ENCODE data around the gene LIMK2. TPM values are rescaled to one million over a fixed set of nuclear protein-coding genes. Genes with fewer than 3 reads are reported as not detected.
"Not testable (repeated sequence)": the region's sequence is repeated elsewhere in the genome, so short reads cannot be mapped to it uniquely, and the experiment has no call there.

LIMK2 gene
- total RNA-seq = 10 to 100 TPM; 59.5 to 61.4 TPM

DNA sequence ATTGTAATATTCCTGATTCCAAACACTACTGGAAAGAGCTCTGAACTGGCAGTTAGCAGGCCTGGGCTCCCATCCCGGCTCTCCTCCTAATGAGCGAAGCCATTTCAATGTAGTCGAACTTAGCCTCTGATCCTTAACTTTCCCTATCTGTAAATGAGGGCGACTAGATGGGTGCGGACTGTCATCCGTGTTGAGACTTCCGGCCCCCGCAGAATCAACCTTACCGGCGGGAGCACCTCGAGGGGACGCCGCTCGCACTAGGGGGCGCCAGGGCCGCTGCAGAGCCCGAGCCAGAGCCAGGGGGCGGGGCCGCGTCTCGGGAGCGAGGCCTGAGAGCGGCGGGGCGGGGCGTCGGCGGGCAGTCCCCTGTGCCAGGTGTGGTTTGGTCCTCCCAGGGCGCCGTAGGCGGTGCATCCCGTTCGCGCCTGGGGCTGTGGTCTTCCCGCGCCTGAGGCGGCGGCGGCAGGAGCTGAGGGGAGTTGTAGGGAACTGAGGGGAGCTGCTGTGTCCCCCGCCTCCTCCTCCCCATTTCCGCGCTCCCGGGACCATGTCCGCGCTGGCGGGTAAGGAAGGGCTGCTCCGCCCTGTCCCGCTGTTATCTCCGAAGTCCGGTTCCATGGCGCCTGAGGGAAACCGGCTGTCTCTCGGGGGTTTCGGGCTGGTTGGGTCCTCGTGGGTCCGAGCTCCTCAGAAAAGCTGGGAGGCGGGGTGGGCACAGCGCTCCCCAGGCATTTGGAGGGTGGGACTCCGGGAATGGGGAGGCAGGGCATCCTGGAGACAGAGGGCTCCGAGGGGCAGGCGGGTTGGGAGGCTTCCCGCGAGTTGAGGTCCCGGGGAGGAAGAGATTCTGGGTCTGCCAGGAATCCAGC lies at the start of gene LIMK2:
LIMK2 (plus strand) TSS at position 437 of the 869 bp plus-strand sequence; CDS start at position 548, 111 bp downstream.
- ATAC-seq (replicated peaks) = peak; percentile 97
- Mint-ChIP-seq H3K27me3 (no peaks in the 10 kb centered on the region), H3K4me1 (peaks cover 29% of the 10 kb centered on the region), H3K4me3 (peak within 1 kb of the TSS; percentile 89), H3K27ac (peak within 1 kb of the TSS; percentile 66), H3K36me3 (ENCODE audit: low read depth) (peaks cover 33% of the 10 kb centered on the region), H3K9me3 (no peaks in the 10 kb centered on the region)

DNA sequence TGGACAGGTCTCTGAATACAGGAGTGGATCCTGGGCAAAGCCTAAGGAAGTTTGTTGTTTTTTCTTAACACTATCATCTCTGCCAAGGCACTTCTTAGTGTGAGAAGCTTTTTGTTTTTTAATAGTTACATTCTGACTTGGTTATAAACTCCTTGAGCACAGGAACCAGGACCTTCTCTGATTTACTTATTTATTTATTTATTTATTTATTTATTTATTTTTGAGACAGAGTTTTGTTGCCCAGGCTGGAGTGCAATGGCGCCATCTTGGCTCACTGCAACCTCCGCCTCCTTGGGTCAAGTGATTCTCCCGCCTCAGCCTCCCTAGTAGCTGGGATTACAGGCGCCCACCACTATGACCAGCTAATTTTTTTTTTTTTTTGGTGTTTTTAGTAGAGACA lies 41.1 kb upstream of the LIMK2 start:
- no peak overlapping the region for H3K4me3 Mint-ChIP-seq
- H3K4me1 Mint-ChIP-seq = peaks cover 29% of the 10 kb centered on the region
- H3K27me3 Mint-ChIP-seq = no peaks in the 10 kb centered on the region

DNA sequence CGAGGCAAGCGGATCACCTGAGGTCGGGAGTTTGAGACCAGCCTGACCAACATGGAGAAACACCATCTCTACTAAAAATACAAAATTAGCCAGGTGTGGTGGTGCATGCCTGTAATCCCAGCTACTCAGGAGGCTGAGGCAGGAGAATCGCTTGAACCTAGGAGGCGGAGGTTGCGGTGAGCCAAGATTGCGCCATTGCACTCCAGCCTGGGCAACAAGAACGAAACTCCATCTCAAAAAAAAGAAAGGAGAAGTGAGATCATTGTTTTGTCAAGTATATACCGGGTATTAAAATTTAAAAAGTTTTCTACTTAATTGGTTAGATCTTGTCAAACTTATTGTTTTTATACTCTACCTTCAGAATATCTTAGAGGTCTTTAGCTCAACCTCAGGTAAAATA lies 40.4 kb upstream of the LIMK2 start:
- peaks cover 24% of the 10 kb centered on the region for H3K4me1 Mint-ChIP-seq
- H3K27me3 Mint-ChIP-seq; H3K27ac Mint-ChIP-seq; ATAC-seq (replicated peaks); H3K4me3 Mint-ChIP-seq; H3K9me3 Mint-ChIP-seq: not testable (repeated sequence)
- peaks cover 64% of the 10 kb centered on the region for H3K36me3 Mint-ChIP-seq (ENCODE audit: low read depth)

More for the DNA sequence above, 41.1 kb upstream of the LIMK2 start:
- H3K27ac Mint-ChIP-seq = no peak overlapping the region
- H3K36me3 Mint-ChIP-seq (ENCODE audit: low read depth) = peaks cover 64% of the 10 kb centered on the region
- no peaks in the 10 kb centered on the region for H3K9me3 Mint-ChIP-seq
- no peak for ATAC-seq (replicated peaks)

DNA sequence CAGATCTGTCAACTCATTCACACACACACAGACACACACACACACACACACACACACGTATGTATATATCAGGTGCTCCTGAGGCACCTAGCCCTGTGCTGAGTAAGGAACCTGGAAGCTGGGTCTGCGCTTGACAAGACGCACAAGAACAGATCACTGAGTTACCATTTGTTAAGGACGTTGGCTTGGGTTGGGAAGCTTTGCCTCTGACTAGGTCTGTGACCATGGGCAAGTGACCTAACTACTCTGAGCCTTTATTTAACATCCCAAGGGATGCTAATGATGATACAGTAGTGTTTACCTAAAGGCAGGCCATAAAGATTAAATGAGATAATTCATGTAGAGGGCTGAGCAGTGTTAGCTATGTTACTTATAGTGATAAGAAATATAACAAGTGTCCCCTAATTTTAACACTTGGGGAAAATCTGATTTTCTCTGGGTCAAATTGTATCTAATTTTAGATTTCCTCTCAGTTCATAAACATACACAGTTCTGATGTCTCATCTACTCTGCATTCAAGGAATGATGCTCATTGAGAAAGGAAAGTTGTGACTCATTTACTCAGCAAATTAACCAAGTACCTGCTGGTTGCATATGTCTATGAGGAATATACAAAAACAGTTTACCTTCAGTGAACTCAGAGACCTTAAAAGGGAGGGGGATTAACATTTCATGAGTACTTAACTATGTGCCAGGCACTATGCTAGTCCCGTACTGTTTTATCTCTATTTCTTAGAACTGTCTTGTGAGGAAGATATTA lies 38.5 kb upstream of the LIMK2 start:
- no peaks in the 10 kb centered on the region for H3K9me3 Mint-ChIP-seq
- ATAC-seq (replicated peaks) = peak; percentile 97

DNA sequence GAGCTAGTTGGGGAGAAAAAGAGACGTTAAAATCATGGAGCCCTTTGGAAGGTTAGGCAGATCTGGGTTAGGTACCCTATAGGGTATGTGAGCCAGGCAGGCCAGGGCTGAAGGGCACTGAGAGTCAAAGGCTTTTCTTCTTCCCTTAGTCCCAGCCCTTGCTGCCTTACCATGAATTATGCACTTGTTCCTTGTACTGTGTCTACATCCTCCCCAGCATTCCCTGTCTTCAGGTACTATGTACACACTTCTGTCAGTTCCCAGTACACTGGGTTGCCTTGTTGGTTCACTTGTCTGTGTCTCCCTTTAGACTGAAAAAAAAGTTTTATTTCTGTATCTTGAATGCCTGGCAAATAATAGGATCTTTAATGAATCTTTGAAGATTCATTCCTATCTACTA lies 35.2 kb upstream of the LIMK2 start:
- no peak for ATAC-seq (replicated peaks)
- H3K4me1 Mint-ChIP-seq = peaks cover 26% of the 10 kb centered on the region
- no peak overlapping the region for H3K4me3 Mint-ChIP-seq
- no peaks in the 10 kb centered on the region for H3K9me3 Mint-ChIP-seq
- no peaks in the 10 kb centered on the region for H3K27me3 Mint-ChIP-seq
- H3K27ac Mint-ChIP-seq = peak overlapping the region; percentile 34
- H3K36me3 Mint-ChIP-seq (ENCODE audit: low read depth) = peaks cover 62% of the 10 kb centered on the region

More for the DNA sequence above, 38.5 kb upstream of the LIMK2 start:
- Mint-ChIP-seq H3K4me1 (peaks cover 21% of the 10 kb centered on the region), H3K36me3 (ENCODE audit: low read depth) (peaks cover 64% of the 10 kb centered on the region), H3K27me3 (no peaks in the 10 kb centered on the region), H3K27ac (peak overlapping the region; percentile 87), H3K4me3 (peak overlapping the region; percentile 62)

DNA sequence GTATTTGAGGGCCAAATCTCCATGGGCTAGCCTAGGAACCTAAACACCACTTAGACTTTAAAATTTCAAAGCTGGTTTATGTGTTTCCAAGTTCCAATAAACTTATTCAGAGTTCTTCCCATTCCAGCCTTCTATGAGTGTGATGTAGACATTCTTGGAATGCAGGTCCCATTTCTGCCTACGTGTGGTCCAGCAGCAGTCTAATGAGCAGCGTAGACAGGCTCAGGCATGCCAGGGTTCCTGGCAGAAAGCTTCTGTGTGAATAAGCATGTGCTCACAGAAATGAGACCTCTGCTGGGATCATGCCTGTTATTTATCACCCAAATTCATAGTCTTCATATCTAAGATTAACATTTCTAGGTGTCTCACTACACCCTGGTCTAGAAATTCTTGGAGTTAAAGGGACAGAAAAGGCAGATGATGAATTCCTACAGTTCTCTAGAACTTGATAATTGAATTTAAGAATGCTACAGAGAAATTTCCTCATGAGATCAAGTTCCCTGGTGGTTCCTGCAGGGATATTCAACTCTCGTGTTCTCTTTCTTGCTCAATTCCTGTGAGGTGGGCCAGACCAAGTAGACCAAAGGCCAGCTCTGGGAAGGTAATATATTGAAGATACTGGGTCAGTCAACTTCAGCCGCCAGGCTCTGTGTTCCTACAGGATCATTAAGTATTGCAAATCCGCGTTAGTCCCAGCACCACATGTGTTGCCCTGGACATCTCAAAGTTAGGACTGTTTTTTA lies 34.5 kb upstream of the LIMK2 start:
- H3K4me3 Mint-ChIP-seq = no peak overlapping the region
- no peaks in the 10 kb centered on the region for H3K9me3 Mint-ChIP-seq

DNA sequence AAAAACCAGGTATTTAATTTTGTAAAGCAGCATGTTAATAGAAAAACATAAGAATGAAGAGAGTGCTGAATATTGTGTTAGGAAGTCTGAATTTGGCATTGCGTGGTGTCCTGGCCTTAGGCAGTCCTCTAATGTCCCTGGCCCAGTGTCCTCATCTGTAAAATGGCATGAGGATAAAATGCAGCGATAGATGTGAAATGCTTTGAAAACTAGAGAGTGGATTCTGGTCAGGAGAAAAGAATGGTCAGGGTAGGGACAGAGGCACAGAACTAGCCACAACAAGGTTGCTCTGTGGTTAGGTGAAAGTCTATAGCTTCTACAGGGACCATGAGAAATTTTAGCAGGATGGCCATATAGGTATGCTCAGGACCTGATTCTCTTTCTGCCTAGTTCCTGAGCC lies 33.2 kb upstream of the LIMK2 start:
- no peak for ATAC-seq (replicated peaks)
- H3K4me1 Mint-ChIP-seq = peaks cover 14% of the 10 kb centered on the region
- no peaks in the 10 kb centered on the region for H3K27me3 Mint-ChIP-seq
- peaks cover 56% of the 10 kb centered on the region for H3K36me3 Mint-ChIP-seq (ENCODE audit: low read depth)
- H3K4me3 Mint-ChIP-seq = no peak overlapping the region
- no peaks in the 10 kb centered on the region for H3K9me3 Mint-ChIP-seq
- H3K27ac Mint-ChIP-seq = peak overlapping the region; percentile 69

More for the DNA sequence above, 34.5 kb upstream of the LIMK2 start:
- peaks cover 26% of the 10 kb centered on the region for H3K4me1 Mint-ChIP-seq
- H3K27me3 Mint-ChIP-seq = no peaks in the 10 kb centered on the region
- H3K36me3 Mint-ChIP-seq (ENCODE audit: low read depth) = peaks cover 59% of the 10 kb centered on the region
- ATAC-seq (replicated peaks) = no peak
- peak overlapping the region; percentile 69 for H3K27ac Mint-ChIP-seq

DNA sequence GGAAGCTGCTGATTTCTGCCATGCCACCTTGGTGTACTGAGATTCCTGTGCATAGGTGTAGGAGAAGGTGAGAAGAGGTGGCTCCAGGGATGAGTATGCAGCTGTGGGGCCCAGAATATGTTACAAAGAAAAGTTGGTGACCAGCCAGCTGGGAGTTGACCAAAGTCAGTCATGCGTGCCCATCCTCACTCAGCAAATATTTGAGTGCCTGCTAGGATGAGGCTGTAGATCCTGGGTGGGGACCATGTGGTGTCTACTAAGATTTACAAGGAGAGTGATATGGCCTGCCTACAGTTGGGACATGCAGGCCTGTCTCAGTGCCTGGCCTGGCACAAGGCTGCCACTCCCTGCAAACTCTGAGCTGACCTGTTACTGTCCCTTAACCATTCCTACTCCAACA lies 32.8 kb upstream of the LIMK2 start:
- H3K27ac Mint-ChIP-seq = peak overlapping the region; percentile 69
- H3K4me1 Mint-ChIP-seq = peaks cover 11% of the 10 kb centered on the region
- H3K4me3 Mint-ChIP-seq = no peak overlapping the region
- peak; percentile 21 for ATAC-seq (replicated peaks)
- H3K9me3 Mint-ChIP-seq = no peaks in the 10 kb centered on the region
- H3K27me3 Mint-ChIP-seq = no peaks in the 10 kb centered on the region
- peaks cover 57% of the 10 kb centered on the region for H3K36me3 Mint-ChIP-seq (ENCODE audit: low read depth)

DNA sequence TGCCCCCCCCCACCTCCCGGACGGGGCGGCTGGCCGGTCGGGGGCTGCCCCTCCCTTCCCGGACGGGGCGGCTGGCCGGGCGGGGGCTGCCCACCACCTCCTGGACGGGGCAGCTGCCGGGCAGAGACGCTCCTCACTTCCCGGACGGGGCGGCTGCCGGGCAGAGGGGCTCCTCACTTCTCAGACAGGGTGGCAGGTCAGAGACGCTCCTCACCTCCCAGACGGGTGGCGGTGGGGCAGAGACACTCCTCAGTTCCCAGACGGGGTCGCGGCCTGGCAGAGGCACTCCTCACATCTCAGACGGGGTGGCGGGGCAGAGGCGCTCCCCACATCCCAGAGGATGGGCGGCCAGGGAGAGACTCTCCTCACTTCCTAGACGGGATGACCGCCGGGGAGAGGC lies 28.1 kb upstream of the LIMK2 start:
- H3K36me3 Mint-ChIP-seq (ENCODE audit: low read depth) = peaks cover 58% of the 10 kb centered on the region
- no peak for ATAC-seq (replicated peaks)
- no peak overlapping the region for H3K27ac Mint-ChIP-seq
- no peaks in the 10 kb centered on the region for H3K9me3 Mint-ChIP-seq
- no peak overlapping the region for H3K4me3 Mint-ChIP-seq
- H3K27me3 Mint-ChIP-seq = no peaks in the 10 kb centered on the region
- H3K4me1 Mint-ChIP-seq = peaks cover 5% of the 10 kb centered on the region

DNA sequence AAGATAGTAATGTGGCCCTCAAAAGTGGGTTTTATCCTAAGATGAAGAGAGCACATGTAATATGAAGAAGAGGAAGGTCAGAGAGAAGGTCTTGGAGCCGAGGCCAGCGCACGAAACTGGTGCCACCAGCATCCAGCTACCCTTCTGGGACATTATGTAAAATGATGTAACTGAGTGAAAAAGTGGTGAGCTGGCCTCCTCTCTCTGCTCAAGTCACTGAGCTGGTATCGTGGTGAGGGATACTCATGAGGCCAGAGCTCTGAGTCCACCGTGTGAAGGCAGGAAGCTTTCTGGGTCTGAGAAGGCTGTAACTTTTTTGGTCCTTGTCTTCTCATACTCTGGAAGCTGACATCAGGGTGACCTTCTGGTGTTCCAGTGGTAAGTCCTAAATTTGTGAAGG lies 27.0 kb upstream of the LIMK2 start:
- H3K9me3 Mint-ChIP-seq = no peaks in the 10 kb centered on the region
- H3K27ac Mint-ChIP-seq = no peak overlapping the region

DNA sequence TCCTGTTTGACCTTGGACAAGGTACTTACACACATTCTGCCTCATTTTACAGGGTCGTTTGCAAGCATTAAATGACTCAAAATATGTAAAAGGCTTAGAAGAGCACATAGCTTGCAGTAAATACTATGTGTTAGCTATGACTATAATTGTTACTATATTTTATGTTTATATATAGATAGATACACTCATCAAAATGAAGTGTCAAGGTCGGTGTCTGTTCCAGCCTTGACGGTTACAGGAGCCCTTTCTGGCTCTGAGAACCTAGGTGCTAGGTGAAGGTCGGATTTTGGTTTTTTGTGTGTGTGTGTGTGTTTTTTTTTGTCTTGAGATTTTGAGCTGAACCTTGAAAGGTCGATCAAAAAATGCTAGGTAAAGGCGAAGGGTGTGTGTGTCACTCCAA lies 24.5 kb upstream of the LIMK2 start:
- Mint-ChIP-seq H3K27ac (peak overlapping the region; percentile 25), H3K9me3 (no peaks in the 10 kb centered on the region), H3K27me3 (no peaks in the 10 kb centered on the region), H3K36me3 (ENCODE audit: low read depth) (peaks cover 74% of the 10 kb centered on the region), H3K4me1 (peaks cover 4% of the 10 kb centered on the region), H3K4me3 (no peak overlapping the region)
- no peak for ATAC-seq (replicated peaks)

More for the DNA sequence above, 27.0 kb upstream of the LIMK2 start:
- H3K27me3 Mint-ChIP-seq = no peaks in the 10 kb centered on the region
- H3K4me3 Mint-ChIP-seq = no peak overlapping the region
- no peak for ATAC-seq (replicated peaks)
- H3K36me3 Mint-ChIP-seq (ENCODE audit: low read depth) = peaks cover 62% of the 10 kb centered on the region
- peaks cover 4% of the 10 kb centered on the region for H3K4me1 Mint-ChIP-seq

DNA sequence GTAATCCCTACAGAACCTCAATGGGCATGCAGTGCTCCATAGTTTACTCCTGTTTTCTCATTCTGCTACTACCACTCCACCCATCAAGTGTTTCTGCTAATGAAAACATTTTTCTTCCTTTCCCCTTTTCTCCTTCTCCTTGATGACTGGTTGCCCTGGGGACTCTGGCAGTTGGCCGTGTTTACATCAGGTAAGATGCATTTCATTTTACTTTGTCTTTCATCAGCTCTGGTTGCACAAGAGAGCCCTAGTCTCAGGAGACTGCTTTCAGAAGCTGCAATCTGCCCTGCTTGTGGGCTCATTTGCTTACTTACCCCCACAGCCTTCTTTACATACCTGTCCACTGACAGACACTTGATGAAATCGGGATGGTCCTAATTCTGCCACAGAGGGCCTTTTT lies 19.6 kb upstream of the LIMK2 start:
- peaks cover 90% of the 10 kb centered on the region for H3K36me3 Mint-ChIP-seq (ENCODE audit: low read depth)
- no peak overlapping the region for H3K27ac Mint-ChIP-seq
- H3K27me3 Mint-ChIP-seq = no peaks in the 10 kb centered on the region
- H3K9me3 Mint-ChIP-seq = no peaks in the 10 kb centered on the region
- no peak overlapping the region for H3K4me3 Mint-ChIP-seq
- ATAC-seq (replicated peaks) = no peak
- H3K4me1 Mint-ChIP-seq = no peaks in the 10 kb centered on the region

DNA sequence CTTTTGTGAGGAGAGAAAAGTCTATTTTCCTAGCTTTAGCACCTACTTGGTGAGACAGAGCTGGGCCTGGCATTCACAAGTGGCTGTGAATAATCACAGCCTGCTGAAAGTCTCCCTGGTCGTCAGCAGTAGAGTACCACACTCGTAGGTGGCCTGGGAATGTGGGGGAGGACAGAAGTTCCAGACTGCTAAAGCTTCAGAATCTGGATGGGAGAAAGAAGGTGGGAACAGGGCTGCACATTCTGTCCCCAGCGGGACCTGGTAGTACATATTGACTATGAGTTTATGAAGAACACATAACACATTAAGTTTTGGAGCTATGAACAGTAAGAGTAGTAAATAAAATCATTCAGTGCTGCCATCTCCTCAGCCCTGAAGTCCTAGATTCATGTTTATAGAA lies 19.0 kb upstream of the LIMK2 start:
- no peak overlapping the region for H3K4me3 Mint-ChIP-seq
- H3K4me1 Mint-ChIP-seq = no peaks in the 10 kb centered on the region
- H3K27me3 Mint-ChIP-seq = no peaks in the 10 kb centered on the region
- peaks cover 90% of the 10 kb centered on the region for H3K36me3 Mint-ChIP-seq (ENCODE audit: low read depth)
- no peak overlapping the region for H3K27ac Mint-ChIP-seq
- H3K9me3 Mint-ChIP-seq = no peaks in the 10 kb centered on the region
- no peak for ATAC-seq (replicated peaks)

DNA sequence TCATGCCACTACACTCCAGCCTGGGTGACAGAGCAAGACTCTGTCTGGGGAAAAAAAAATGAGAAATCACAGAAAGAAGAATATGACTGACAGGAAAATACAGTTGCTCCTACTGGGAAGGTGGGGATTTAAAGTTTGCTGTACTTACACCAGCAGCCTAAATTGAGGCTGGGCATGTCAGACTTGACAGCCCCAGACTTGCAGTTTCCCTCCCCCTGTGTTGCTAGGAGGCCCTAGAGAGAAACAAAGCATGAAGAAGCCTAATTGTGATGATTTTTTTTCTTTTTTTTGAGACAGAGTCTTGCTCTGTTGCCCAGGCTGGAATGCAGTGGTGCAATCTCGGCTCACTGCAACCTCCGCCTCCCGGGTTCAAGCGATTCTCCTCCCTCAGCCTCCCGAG lies 17.4 kb upstream of the LIMK2 start:
- H3K27me3 Mint-ChIP-seq; H3K27ac Mint-ChIP-seq; H3K4me1 Mint-ChIP-seq; H3K4me3 Mint-ChIP-seq; ATAC-seq (replicated peaks); H3K9me3 Mint-ChIP-seq: not testable (repeated sequence)
- peaks cover 97% of the 10 kb centered on the region for H3K36me3 Mint-ChIP-seq (ENCODE audit: low read depth)
